Measurements from ENCODE around the gene DMRT1.

DNA sequence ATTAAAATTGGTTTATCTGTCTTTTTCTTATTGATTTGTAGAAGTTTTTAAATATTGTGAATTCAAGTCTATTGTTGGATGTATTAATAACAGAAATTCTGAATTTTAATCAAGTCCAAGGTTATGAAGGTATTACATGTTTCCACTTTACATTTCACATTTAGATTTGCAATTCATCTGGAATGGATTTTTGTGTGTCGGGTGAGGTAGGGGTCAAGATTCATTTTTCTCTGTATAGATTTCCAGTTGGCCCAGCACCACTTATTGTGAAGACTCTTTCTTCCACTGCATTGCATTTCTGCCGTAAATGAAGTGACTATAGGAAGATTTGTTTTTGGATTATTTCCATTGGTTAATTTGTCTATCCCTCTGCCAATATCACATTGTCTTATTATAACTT is 173.1 kb downstream of the DMRT1 start:
- TF ChIP-seq, protein P1, sequence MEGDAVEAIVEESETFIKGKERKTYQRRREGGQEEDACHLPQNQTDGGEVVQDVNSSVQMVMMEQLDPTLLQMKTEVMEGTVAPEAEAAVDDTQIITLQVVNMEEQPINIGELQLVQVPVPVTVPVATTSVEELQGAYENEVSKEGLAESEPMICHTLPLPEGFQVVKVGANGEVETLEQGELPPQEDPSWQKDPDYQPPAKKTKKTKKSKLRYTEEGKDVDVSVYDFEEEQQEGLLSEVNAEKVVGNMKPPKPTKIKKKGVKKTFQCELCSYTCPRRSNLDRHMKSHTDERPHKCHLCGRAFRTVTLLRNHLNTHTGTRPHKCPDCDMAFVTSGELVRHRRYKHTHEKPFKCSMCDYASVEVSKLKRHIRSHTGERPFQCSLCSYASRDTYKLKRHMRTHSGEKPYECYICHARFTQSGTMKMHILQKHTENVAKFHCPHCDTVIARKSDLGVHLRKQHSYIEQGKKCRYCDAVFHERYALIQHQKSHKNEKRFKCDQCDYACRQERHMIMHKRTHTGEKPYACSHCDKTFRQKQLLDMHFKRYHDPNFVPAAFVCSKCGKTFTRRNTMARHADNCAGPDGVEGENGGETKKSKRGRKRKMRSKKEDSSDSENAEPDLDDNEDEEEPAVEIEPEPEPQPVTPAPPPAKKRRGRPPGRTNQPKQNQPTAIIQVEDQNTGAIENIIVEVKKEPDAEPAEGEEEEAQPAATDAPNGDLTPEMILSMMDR (IDR thresholded peaks at IDR 0.05) = no peak
- TF ChIP-seq POLR2A (IDR thresholded peaks at IDR 0.05) = no peak
